HG03439 (cell line): ENCODE measurements around the gene APOC3.

Experiments used
- ATAC-seq: cut with Tn5 transposase; IDR thresholded peaks from one replicate; pipeline ENCODE4 v1.9.1; 2021; ENCODE audit warnings: mild to moderate bottlenecking, moderate library complexity; ENCODE audit not compliant: unreplicated experiment

APOC3 gene

DNA sequence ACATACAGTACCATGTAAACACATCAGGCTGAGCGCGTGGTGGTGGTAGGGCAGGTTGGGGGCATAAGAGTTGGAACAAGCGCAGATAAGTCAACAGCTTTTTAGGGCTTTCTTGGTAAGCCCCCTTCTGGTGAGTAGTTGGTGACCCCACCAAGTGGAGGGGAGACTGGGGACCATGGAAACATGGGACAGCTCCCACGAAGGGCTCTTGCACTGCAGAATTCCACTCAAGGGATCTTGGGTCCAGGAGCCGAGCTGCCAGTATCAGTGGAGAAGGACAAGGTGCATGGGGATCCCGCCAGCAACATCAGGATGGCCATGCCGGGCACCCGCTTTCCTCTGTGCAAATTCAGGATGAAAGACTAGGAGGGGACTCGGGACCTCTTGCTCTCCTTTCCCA is 14.0 kb downstream of the APOC3 start:
- no peak for ATAC-seq

DNA sequence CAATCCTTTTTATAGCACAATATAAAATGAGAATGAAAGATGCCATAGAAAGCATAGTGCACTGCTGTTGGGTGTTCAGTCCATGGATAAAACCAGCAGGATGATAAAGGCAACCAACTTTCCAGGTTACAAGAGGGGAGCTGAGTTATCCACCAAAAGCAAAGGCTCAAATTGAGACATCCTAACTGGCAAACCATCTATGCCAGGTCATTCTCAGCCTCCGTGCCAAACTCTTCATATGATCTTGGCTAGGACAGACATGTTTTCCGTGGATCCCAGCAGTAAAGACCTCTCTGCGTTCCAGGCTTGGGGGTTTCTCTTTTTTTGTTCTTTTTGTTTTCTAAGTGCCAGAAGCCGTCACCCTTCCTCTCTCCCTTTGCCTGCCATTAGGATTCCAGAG is 15.0 kb downstream of the APOC3 start:
- no peak for ATAC-seq

DNA sequence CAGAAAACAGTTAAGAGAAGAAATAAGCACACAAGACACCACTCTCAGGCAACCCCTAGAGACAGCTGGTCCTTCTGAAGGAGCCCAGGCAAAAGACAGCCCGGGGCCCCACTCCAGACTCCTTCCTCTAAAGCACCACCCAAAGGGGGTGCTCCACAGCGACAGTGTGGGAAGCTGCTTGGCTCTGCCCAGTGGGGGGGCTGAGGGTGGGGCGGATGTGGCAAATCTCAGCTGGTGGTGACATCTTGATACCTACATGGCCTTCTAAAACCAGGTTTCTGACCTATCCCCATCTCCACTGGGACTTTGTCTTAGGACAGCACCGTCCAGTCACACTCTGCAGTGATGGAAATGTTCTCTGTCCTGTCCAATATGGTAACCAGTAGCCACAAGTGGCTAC is 17.9 kb downstream of the APOC3 start:
- ATAC-seq: no peak

DNA sequence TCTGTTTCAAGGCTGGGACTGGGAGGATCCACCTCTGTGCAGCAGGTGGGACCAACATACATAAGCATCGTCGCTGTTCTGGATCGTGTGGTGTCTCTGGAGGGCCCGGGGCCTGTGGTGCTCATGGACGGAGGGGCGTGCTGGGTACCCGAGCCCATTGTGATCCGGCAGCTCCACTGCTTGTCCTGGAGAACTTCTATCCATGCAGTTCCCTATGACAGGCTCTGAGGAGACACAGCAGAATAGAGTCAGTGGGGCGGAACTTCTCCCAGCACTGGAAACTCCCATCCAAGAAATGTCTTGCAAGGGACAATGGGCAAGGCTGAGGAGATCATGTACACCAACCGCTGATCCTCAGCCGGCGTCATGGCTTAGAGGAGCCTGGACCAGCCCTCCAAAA is 19.4 kb downstream of the APOC3 start:
- ATAC-seq: no peak

DNA sequence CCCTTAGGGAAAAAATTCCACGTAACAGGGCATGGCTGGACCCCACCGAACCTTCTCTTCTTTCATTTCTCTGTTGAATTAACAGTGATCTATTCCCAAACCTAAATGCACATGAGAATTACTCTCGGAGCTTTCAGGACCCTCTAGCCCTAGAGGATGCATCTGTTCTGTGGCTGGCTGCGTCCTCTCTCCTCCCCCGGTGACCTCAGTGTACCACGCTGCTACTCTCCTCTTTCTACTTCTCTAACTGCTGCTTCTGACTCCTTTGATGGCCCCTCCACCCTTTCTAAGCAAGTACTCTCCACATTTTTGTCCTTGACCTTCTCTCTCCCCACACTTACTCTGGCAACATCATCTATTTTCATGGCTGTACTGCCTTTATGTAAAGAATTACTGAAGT is 19.8 kb downstream of the APOC3 start:
- no peak for ATAC-seq

DNA sequence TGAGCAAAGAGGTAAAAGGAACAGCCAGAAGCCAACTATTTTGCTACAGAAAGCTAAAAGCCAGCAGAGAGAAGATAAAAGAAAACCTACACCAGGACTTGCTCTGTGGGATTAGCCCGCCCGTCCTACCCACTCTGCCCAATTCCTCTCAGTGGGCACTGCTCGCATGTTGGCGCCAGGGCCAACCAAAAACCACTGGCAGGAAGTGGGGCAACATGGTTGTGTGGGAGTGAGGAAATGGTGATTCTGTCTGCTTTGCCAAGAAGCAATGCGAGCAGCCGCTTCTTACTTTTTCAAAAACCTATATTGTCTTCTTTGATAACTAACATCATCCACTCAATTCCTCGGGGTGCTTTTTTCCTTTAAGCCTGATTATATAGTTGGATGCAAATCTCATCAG is 21.9 kb downstream of the APOC3 start:
- ATAC-seq: no peak

DNA sequence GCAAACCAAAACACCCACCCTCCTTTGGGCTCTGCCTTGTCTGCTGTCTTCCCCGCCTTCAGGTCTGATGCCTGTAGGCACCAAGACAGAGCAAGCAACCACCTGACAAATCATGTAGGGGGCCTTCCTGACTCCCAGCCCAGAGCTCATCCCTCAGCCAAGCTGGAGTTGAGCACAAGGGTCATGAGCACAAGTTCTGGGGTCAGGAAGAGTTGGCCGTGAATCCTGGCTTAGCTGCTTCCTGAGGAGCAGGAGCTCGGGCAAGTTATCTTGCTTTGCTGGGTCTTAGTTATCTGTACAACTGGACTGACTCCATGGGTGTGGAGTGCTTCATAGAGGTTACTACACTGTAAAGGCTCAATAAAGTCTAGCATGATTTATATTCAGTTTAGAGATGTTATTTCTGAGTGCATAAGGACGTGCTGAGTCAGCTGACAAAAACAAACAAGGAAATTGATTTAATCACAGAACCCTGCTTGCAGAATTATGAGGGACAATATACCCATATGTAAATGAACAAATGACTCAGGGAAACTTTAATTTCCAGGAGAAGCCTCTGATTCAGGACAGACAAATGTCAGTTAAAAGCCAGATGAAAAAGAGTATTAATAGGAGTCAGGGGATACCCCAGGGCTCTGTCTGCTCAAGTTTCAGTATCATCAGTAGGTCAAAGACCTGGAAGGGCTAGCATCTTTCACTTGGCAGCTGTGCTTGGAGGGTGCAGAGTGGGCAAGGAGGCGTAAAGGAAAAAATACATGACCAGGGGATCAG is 22.7 kb downstream of the APOC3 start:
- no peak for ATAC-seq

DNA sequence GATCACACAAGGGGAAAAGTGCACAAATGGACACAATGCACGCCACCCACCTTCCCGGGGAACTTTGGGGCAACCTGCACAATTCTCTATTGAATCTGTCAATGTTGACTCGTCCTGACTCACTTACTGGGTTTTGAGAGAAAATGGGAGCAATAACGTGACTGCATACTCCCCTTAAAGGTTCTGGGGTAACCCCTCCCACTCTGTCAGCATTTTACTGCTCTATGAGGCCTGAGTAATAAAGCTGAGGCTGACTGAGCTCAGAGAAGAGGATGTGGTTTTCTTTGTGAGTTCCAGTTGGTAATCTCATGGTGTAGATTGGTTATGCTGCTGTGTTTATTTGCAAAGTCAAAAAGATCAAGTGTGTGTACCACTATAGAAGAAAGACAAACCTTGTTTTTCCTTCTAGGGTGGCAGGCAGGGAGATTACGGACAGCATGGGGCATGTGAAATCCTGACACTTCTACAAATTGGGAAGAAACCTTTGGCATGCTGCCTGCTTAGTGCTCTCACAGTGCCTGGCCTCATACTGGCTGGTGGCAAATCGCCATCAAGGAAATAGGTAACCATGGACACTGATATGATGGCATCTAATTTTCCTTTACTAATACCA is 23.9 kb downstream of the APOC3 start:
- ATAC-seq: peak; percentile 93

DNA sequence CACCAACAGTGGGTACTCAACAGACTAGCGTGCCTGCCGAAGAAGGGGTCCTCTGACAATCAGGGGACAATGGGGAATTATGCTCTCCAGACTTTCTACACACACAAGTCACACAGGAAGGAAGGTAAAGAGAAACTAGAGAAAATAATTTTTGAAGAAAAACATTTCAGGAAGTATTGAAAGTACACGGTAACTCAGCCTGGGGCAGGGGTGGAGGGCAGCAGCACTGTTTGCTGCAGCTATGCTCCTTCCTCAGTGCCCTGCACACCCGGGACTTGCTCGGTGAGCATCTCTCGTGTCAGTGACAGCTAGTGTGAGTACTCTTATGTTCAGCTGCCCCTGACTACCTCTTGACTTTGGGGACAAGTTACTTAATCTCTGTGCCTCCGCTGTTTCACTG is 25.7 kb downstream of the APOC3 start:
- no peak for ATAC-seq

DNA sequence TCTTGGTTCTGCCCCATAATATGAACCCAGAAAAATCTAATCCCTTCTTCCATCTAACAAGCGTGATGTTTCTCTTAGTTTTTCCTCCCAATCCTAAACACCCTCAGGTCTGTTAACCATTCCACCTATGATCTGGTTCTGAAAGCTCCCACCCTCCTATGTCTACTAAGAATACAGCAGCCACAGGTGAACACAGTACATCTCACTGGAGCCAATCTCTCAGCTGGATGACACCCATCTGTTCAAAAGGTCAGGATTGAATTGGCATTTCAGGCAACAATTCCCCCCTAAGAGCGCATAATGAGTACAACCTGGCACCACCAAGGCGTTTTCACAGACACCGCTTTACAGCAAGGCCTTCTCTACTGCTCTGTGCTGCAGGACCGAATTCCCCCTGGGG is 26.7 kb downstream of the APOC3 start:
- ATAC-seq: no peak

DNA sequence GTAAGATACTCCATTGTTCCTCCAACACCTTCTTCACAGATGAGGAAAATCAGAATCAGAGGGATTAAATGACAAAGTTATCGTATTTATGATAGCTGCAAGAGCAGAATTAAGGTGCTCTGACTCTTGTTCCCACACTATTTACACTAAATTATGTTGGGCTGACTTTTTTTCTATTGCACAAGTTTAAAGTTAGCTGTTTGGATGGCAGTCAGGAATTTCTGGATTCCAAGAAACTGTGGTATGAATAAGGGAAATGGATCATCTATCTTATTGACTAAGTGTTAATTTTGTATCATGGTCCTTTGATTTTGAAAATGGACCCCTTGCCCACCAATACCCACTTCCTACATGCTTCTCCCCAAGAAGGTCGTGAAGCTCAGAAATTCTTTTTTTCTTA is 27.6 kb downstream of the APOC3 start:
- ATAC-seq: no peak

DNA sequence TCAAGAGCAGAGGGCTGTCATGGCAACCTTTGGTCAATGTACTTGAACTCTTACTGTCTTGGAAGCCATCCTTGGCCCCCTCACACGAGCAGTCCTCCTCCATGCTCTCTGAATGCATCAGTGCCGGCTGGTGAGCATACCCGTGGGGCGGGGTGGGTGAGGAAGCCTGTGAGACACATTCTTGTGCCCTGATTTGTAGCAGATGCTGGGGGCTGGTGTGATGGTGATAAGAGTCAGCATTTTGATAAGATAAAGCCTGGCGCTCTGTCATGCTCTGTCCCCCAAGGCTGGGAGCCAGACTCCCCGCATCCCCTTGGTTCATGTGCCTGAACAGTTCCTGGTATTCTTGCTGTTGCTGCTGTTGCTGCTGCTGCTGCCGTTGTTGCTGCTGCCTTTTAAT is 28.2 kb downstream of the APOC3 start:
- ATAC-seq: no peak

DNA sequence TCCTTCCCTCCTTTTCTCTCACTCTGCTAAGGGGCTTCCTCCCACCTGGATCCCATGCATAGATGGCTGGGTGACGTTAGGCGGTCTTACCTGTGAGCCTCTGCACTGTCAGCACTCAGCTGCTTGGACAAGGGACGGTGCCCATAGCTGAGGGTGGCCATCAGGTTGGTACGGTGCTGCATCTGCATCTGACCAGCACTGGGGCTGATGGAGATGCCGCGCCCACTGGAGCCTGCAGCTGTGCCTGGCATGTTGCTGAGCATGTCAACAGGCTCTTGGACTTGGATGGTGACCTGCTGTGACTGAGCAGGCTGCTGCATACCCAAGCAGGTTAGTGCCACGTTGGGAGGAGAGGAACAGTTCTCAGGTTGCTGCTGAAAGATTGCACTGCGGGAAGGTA is 29.5 kb downstream of the APOC3 start:
- no peak for ATAC-seq

DNA sequence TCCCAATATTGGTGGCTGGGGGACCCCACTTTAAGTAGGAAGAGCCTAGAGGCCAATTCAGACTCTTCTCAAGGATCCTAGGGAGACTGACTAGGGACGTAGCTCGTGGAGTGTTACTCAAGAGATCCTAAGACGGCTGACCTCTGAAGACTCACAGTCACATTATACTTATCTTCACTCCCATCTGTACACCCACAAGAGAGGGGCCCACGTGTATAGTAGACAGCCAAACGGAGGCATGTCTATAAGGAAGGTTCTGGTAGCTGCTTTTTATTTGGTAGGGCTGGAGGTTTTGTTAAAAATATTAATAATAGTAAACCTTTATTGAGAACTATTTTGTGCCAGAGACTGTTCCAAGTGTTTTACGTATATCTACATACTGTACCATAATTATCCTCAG is 30.6 kb downstream of the APOC3 start:
- no peak for ATAC-seq

DNA sequence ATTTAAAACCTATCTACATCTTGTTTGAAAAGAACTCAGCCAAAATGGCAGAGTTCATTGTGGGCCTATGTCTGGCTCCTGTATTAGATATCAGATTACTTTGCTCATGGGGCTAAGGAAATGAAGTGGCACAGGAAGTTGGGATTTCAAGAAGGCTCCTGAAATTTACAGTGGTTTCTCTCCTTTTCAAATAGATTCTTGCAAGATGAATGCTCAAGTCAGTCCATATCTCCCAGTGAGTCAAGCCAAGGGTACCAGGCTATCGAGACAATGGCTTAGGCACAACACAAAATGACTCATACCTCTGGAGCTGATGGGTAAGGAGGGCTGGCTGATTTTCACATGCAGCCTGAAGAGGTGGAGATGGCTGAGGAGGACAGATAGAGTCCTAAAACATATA is 31.8 kb downstream of the APOC3 start:
- no peak for ATAC-seq

DNA sequence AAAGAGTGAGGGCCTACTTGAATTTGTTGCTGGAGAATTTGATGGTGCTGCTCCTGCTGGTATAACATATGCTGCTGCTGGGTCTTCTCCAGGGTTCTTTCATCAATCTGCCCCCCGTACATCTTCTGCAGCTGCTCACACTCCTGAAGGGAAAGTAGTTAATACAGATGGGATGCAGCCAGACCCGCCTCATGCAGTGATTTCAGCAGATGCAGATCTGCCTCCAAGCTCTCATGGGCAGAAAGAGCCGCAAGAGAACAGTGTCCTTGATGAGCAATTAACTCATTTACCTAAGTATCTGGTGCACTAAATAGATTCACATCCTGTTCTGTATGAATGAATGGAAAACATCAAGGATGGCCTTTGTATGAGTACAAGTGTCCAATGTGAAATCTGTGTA is 32.5 kb downstream of the APOC3 start:
- ATAC-seq: no peak

DNA sequence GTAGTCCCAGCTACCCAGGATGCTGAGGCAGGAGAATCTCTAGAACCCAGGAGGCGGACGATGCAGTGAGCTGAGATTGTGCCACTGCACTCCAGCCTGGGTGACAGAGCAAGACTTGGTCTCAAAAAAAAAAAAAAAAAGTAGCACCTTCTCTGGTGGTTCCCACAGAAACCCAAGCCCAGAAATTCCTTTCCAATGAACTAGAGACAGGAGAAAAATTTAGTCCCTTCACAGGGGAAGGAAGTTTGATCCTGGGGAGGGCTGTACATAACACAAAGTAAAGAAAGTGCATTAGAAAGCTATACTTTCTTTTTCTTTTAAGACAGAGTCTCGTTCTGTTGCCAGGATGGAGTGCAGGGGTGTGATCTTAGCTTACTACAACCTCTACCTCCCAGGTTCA is 33.2 kb downstream of the APOC3 start:
- ATAC-seq: no peak

DNA sequence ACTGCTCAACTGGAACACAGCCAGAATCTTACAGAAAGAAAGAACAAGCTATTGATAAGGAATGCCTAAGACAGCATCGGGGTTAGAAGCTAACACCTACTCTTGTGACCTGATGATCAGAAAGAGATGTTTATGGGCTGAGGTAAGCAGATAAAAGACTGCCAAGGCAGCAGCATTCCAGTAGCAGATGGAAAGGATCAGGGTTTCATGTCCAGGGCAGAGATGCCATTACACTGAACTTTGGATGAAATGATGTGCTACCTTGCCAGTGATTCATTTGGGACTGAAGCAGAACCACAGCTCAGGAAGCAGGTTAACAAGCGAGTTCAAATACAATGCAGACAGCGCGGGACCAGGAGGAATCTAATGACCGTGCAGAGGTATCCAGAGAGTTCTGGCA is 34.8 kb downstream of the APOC3 start:
- ATAC-seq: no peak

DNA sequence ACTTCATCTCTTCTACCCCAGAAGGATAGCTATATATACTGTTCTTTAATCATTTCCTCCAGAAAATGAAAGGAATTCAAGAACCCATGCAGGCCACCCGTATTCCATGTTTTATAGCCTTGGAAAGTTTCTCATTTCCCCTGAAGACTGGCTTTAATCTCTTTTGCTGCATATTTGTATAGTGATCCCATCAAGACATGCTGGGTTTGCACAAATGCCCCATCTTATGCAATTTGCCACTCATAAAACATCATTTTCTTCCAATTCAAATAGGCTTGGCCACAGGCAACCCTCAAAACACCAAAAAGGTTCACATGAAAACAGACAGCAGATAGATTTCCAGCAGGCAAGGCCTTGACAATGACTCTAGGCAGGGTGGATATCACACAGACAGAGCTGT is 36.0 kb downstream of the APOC3 start:
- ATAC-seq: no peak

DNA sequence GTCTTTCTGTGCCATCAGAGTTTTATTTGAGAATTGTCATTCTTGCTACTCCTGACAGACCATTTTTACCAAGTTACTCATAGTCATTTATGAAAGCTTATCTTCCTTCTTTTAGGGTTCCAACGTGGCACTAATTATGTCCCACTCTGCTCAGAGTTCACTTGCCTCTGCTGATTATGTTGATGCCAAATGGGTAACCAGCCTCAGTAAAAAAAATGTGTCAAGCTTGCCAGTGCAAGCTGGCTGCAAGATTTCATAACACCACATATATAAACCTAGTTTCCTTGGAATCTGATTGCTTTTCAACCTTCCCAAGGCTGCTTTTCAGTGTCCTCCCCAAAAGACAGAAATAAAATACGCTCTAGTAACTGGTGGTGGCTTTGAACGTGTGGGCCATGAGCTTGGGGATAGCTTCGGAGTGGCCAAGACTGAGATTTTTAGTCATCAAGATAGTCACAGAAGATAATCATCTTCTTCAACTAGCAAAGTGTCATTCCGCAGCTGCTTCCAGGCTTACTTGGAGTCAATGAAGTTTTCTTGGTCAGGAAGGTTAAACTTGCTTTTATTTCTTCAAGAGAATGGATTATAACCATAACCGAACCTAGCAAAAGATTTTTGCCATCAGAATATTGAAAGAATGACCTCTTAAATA is 37.2 kb downstream of the APOC3 start:
- ATAC-seq: no peak

DNA sequence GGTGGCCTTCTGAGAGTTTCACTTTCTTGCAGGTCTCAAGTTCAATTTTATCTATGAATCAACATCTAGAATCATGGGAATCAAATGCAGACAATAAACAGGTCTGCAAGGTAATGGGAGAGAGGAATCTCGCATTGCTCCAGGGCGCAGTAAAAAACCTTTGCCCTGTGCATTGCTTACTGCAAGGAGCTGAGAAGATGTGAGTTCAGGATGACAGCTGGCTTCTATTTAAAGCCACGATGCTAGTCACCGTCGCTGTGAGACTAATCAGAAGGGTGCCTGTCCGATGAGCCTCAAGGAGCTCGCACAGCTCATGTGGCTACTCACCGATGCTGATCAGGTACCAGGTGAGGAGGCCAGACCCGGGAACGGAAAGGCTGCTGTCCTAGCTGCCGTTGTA is 37.9 kb downstream of the APOC3 start:
- ATAC-seq: no peak

DNA sequence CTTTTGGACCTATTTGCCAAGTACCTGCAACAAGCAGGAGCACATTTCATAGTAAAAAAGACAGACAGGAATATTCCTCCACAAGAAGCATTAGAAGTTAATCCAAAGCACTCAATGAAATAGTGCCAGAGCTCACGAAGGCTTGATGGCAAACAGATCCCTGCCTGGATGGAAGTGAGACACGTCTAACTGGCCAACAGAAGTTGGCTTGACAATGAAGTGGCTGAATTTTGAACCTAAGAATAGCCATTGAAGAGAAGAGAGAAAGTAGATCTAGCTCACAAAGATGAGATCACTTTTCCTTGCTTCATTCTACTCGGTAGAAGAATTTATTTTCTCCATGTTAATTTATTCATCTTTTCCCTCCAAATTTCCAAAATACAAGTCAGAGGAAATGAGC is 38.4 kb downstream of the APOC3 start:
- no peak for ATAC-seq
